ENCODE data around the gene NIM1K.
"Not testable (repeated sequence)": the region's sequence is repeated elsewhere in the genome, so short reads cannot be mapped to it uniquely, and the experiment has no call there.

The NIM1K gene

DNA sequence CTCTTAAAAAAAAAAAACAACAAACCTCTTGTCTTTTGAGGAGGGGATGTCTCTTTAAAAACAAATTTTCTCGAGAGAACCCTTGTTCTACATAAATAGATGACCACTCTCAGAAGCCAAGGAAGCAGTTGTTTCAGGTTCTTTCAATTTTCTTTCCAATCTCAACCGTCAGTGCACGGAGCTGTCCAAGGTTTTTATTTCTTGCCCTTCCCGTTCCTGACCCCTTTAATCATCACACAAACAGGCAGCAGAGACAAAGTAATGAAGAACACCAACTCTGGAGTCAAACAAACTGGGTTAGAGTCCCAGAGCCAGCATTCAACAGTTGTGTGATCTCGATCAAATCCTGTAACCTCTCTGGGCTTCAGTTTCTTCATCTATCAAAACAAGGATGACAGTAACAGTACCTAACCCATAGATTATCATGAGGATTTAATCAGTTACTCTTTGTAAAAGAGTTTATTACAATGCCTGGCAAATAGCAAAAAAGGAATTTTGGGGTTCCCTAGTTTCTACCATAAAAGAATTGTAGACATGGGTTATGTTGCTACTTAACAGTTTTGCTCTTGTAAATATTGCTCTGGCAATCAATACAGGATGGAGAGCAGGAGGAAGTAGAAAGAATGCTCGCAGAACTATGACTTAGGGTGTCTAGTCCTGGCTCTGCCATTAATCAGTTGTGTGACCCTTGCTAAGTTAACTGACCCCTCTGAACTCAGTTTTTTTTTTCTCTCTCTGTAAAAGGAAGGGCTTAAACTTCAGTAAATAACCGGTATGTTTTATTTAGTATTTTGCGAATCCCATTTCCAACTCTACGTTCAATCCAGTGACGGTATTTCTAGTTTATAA lies 1.0 kb upstream of the NIM1K start:
- no peak for DNase-seq (ENCODE audit: low spot score)

DNA sequence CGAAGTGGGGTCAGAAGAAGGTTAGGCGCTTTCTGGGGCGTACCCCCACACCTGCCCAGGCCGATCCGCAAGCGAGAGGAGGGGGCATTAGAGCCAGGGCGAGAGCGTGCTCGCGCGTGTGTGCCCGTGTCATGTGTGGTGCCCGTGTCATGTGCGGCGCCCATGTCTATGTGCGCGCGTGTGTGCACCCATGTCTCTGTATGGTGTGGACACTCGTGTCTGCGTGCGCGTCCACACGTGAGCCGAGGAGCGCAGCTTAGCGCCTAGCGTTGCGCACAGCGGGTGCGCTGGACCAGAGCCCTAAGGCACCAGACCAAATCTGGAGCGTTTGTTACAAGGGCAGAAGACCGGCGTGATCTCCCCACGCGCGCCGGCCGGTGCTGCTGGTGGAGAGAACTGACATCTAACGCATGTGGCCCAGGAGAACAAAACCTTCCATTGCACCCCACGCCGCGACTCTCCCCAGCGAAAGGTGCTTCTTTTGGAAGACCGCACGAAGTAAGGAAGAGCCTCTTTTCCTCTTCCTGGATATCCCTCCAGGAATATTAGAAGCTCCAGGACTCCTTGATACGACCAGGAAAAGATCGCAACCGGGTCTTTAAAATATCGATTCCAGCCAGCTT lies 644 bp downstream of the NIM1K start:
- no peak for DNase-seq (ENCODE audit: low spot score)

- DNase-seq (ENCODE audit: low spot score) = peak; percentile 80
These were observed 1.3 kb downstream of the NIM1K start for GRCh38 chr5:43193181-43193893.

DNA sequence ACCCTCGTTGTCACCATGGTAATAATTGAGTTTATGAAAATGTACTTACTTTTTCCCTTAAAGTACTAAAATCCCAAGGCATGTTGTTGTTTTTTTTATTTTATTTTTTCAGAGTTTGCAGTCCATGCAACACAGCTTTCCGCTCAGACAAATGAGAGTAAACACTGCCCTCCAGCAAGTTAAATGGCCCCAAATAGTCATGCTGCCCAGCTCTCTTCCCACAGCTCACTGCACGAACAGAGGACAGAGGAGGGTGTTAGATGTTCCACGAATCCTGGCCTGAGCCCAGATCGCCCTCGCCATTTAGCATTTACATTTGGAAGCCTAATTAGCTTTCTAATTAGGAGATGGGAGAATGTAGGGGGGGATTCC lies 1.9 kb downstream of the NIM1K start:
- no peak for DNase-seq (ENCODE audit: low spot score)

GRCh38 chr5:43195670-43196265 lies 3.7 kb downstream of the NIM1K start:
- no peak for DNase-seq (ENCODE audit: low spot score)

DNA sequence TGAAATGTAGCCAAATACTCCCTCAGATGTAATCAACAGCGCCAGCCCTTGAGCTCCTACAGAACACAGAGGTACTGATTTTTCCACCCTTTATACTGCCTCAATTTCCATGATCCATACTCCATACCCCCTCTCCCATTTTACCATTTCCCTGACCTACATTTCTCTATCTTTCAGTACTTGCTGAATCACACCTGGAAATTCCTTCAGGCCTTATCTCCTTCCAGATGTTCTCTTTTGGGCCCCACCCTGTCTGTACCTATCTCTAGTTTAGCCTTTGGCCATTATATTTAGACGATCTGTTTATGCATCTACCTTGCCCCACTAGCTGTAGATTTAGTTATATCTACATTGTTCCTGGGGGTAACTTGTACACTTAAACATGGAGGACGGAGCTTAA lies 5.5 kb downstream of the NIM1K start:
- no peak for DNase-seq (ENCODE audit: low spot score)

DNA sequence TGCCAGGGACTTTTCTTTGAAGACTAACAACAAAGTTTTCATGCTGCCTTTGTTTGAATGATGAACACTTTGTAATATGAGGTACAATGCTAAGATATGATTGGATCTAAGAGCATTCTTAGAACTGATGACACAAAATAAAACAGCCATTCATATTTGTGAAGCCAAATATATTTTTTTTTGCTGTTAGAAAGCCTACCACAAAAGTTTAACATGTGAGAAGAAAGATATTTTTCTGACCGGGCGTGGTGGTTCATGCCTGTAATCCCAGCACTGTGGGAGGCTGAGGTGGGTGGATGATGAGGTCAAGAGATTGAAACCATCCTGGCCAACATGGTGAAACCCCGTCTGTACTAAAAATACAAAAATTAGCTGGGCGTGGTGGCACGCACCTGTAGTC lies 9.4 kb downstream of the NIM1K start:
- DNase-seq (ENCODE audit: low spot score) = not testable (repeated sequence)

- DNase-seq (ENCODE audit: low spot score) = no peak
These were observed 10.4 kb downstream of the NIM1K start for GRCh38 chr5:43202380-43202779.

- DNase-seq (ENCODE audit: low spot score) = no peak
These were observed 11.3 kb downstream of the NIM1K start for GRCh38 chr5:43203373-43203772.

DNA sequence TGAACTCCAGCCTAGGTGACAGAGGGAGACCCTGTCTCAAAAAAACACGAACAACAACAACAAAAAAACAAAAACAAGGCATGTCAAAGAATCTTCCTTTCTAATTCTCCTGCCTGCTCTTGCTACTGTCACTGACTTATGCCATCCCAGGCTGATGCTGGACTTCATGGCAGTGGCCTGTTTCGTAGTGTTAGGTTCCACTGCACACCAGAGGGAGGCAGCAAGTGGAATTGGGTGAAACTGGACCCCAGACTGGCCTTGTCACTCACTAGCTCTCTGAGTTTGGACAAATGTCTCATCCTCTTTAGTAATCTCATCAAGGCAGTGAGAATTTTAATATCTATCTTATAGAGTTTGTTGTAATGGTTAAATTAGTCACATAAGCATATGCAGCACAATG lies 12.9 kb downstream of the NIM1K start:
- DNase-seq (ENCODE audit: low spot score) = no peak

DNA sequence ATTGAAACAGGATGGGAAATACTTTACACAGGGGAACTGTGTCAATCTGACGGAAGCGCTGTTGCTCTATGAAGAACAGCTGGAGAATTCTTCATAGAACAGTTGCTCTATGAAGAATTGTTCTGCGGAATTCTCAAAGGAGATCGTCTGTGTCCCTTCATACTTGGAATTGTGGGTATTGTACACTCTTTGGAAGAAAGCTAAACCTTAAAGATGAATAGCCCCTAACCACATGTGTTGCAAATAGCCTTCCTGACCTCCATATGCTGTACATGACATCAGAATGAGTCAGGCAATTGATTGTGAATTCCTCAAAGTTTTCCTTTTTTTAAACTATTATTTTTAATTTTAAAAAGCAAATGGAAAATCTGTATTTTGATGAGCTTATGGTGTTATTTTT lies 15.6 kb downstream of the NIM1K start:
- DNase-seq (ENCODE audit: low spot score) = no peak

DNA sequence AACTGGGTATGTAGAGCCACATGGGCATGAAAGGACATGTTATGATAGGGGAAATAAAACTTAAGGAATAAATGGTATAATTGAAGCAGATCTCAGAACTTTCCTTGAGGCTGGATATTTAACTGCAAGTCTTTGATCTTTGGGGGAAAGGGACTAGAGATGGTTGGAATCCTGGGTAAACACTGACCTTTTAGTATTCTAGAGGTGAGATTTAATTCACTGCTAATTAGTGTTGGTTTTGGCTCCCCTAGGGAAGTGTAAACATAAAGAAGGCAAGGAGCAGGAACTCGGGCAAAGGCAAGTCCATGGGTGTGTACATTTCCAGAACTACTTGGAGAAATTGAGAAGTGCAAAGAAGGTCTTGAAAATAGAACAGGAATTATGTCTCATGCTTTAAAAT lies 16.6 kb downstream of the NIM1K start:
- no peak for DNase-seq (ENCODE audit: low spot score)

DNA sequence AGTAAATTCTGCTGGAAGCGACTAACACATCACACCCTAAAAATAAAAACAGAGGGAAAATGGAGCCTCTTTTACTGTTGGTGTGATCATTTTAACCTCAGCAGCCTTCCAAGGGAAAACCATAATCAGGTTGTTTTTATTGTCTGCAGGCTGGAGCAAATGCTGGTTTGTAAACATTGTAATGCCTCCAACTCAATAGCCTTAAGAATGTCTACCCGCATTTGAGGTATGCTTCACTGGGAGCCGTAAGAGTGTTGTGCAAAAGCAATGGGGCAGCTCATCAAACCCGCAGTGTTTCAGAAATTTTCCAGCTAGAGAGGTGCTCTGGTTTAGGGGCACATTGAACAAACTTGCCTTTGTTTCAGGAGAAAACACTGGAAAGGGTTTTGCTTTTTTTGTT lies 17.0 kb downstream of the NIM1K start:
- no peak for DNase-seq (ENCODE audit: low spot score)

- DNase-seq (ENCODE audit: low spot score) = no peak
These were observed 17.8 kb downstream of the NIM1K start for GRCh38 chr5:43209833-43210232.

DNA sequence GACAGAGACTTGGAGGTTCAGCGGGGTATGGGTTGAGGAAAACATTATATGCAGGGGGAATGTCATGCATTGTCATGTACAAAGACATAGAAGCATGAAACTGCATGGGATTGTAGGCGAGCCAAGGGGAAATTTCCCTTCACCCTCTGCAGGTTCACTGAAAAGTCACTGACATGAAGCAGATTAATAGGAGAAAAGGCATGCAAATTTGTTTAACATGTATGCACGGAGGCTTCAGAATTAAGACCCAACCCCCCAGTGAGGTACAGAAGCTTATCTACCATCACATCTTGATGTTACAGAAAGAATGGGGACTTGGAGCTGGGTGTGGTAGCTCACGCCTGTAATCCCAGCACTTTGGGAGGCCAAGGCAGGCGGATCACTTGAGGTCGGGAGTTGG lies 18.5 kb downstream of the NIM1K start:
- no peak for DNase-seq (ENCODE audit: low spot score)

- DNase-seq (ENCODE audit: low spot score) = no peak
These were observed 21.9 kb downstream of the NIM1K start for GRCh38 chr5:43213951-43214350.

DNA sequence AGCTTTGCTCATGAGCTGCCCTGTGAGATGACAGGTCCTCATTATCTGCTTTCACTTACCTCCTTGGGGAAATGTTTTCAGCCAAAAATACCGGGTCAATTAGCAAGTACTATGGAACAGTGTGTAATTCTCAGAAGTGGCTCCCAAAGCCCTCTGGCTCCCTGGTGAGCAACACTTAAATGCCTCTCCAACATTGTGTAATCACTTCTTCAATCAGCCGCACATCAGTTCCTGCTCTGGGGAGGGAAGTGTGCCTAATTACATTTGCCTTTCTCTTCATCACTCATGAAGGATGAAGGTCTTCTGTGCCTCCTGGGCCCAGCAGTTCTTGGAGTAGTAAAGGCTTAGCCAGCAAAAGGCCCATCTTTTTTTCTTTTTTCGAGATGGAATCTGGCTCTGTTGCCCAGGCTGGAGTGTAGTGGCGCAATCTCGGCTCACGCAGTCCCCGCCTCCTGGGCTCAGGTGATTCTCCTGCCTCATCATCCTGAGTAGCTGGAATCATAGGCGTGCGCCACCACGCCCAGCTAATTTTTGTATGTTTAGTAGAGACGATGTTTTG lies 23.1 kb downstream of the NIM1K start:
- DNase-seq (ENCODE audit: low spot score) = no peak

- DNase-seq (ENCODE audit: low spot score) = no peak
These were observed 24.9 kb downstream of the NIM1K start for GRCh38 chr5:43216941-43217340.

- DNase-seq (ENCODE audit: low spot score) = no peak
These were observed 27.1 kb downstream of the NIM1K start for GRCh38 chr5:43219120-43219519.

GRCh38 chr5:43221502-43221901 lies 29.5 kb downstream of the NIM1K start:
- DNase-seq (ENCODE audit: low spot score) = no peak

DNA sequence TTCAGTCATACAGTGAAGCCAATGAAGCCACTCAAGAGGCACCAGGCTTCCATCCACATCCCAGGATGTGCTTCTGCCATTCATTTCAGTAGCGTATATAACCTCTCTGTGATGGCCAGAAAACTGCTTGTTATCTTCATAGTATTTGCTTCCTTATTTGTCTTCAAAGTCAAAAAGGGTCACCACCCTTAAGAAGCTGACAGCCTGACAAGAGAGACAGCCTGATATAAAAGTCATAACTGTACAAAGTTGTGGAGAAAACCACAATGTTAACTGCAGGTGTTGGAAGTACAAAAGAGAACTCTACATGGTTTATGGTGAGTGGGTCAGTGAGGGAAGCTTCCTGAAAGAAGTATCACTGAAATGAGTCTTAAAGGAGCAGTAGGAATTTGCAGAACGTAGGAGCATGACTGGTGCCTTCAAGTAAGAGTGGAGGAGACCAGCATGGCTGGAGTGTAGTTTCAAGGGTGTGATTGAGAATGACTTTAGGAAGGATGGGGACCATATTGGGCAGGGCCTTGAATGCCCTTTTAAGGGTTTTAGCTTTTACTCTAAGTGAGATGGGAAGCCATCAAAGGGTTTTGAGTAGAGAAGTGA lies 33.7 kb downstream of the NIM1K start:
- no peak for DNase-seq (ENCODE audit: low spot score)

DNA sequence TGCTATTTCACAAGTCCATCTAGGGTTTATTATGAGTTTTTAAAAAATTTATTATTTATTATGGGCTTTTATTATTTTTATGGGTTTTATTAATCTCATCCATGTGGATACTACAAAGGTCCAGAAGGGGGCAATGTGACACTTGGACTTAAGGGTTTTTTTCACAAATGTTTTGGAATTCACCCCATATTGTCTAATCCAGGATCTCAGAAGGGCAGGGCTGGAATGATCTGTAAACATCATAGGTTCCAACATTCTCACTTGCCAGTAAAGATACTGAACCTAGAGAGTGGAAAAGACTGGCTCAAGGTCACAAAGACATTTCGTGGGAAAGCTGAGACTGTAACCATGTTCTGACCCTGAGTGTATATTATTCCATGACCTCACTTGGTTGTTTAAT lies 35.6 kb downstream of the NIM1K start:
- DNase-seq (ENCODE audit: low spot score) = no peak

All from activated CD4-positive, alpha-beta T cell treated with anti-CD3 and anti-CD28 coated beads, Interleukin-2, Interleukin-4, amounts not matched to agents 100 ng/mL and 50 ng/mL, durations not matched to agents 16 hours and 8 hours (primary cell).